ENCODE measurements around the gene MMP27.

MMP27 gene

GRCh38 chr11:102695201-102695600 lies 10.4 kb downstream of the MMP27 start:
- no peak for DNase-seq

- no peak for DNase-seq
Measured at GRCh38 chr11:102685754-102686153, 19.8 kb downstream of the MMP27 start.

- no peak for DNase-seq
Measured at GRCh38 chr11:102685338-102685737, 20.2 kb downstream of the MMP27 start.

- no peak for DNase-seq
Measured at GRCh38 chr11:102683277-102683676, 22.3 kb downstream of the MMP27 start.

GRCh38 chr11:102680945-102681344 lies 24.6 kb downstream of the MMP27 start:
- no peak for DNase-seq

GRCh38 chr11:102678022-102678421 lies 27.5 kb downstream of the MMP27 start:
- DNase-seq, result no peak

- no peak for DNase-seq
Measured at GRCh38 chr11:102676084-102676483, 29.5 kb downstream of the MMP27 start.

GRCh38 chr11:102669664-102670063 lies 35.9 kb downstream of the MMP27 start:
- DNase-seq, result no peak

- DNase-seq, result no peak
Measured at GRCh38 chr11:102666331-102666957, 39.1 kb downstream of the MMP27 start.

GRCh38 chr11:102664001-102664752 lies 41.4 kb downstream of the MMP27 start:
- DNase-seq, result no peak

- DNase-seq, result no peak
Measured at GRCh38 chr11:102662607-102663006, 43.0 kb downstream of the MMP27 start.

- no peak for DNase-seq
Measured at GRCh38 chr11:102661040-102661439, 44.5 kb downstream of the MMP27 start.

- no peak for DNase-seq
Measured at GRCh38 chr11:102656528-102656927, 49.0 kb downstream of the MMP27 start.

- no peak for DNase-seq
Measured at GRCh38 chr11:102655547-102655946, 50.0 kb downstream of the MMP27 start.

- no peak for DNase-seq
Measured at GRCh38 chr11:102654761-102655160, 50.8 kb downstream of the MMP27 start.

- DNase-seq, result no peak
Measured at GRCh38 chr11:102653744-102654291, 51.8 kb downstream of the MMP27 start.

GRCh38 chr11:102647430-102647829 lies 58.1 kb downstream of the MMP27 start:
- no peak for DNase-seq

- DNase-seq, result no peak
Measured at GRCh38 chr11:102643941-102644340, 61.6 kb downstream of the MMP27 start.

Measured in activated CD8-positive, alpha-beta memory T cell treated with anti-CD3 and anti-CD28 coated beads for 24 hours (primary cell).